Measurements from ENCODE around the gene ADISSP.
"Not testable (repeated sequence)": the region's sequence is repeated elsewhere in the genome, so short reads cannot be mapped to it uniquely, and the experiment has no call there.

ADISSP gene

GRCh38 chr20:3797592-3798372 lies 30.2 kb upstream of the ADISSP start:
- DNase-seq, result peak; percentile 52 to 58

DNA sequence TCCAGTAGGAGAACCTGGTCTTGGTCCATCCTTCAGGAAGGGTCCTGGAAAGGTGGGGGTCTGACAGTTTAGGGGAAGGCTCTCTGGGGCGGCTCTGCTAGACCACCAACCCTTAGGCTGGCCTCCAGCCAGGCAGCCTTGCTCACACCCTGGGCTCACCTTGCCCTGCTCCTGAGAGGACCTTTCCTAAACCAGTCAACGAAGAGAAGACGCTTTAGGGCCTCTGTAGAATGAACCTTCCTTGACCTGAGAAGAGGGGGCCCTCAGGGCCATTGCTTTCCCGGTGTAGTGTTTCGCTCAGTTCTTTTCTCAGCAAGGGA lies 29.6 kb upstream of the ADISSP start:
- no peak for DNase-seq

DNA sequence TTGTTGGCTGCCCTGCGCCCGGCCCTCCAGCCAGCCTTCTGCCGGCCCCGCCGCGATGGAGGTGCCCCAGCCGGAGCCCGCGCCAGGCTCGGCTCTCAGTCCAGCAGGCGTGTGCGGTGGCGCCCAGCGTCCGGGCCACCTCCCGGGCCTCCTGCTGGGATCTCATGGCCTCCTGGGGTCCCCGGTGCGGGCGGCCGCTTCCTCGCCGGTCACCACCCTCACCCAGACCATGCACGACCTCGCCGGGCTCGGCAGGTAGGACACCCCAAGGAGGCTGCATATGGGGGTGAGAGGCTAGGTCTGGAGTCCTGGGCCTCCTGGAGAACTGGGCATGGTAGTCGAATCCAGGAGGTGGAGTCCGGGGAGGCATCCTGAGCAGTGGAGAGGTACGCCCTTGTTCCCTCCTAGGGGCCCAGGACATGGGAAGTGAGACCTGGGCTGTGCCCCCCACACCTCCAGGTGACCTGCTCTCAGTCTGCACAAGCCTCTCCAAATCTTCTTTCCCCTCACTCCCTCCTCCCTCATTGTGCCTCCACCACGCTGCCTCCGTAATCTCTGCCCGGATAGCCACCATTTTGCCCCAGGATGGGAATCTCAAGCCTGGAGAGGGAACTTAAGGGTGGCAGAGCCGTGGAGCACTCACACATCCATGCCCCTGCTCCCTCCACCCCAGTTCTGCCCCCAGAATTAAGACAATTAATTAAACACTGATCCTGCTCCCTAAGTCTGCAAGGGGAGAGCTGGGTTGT lies 29.1 kb upstream of the ADISSP start:
- DNase-seq, result no peak

GRCh38 chr20:3795511-3796468 lies 28.2 kb upstream of the ADISSP start, which contains the start of gene CDC25B:
Gene CDC25B (plus strand): TSS chr20:3796310. CDS start chr20:3796532, 222 bp downstream.
- DNase-seq, result peak; percentile 91 to 94

GRCh38 chr20:3794701-3795420 lies 27.3 kb upstream of the ADISSP start:
- DNase-seq, result no peak

- DNase-seq, result not testable (repeated sequence)
Observed at GRCh38 chr20:3794168-3794567, 26.6 kb upstream of the ADISSP start.

DNA sequence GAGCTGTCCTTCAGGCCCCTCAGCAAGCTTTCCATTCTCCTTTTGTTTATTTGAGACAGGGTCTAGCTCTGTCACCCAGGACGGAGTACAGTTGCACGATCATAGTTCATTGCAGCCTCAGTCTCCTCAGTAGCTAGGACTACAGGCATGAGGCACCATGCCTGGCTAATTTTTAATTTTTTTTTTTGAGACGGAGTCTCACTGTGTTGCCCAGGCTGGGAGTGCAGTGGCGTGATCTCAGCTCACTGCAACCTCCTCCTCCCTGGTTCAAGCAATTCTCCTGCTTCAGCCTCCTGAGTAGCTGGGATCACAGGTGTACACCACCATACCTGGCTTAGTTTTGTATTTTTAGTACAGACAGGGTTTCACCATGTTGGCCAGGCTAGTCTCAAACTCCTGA lies 21.6 kb upstream of the ADISSP start:
- DNase-seq, result not testable (repeated sequence)

DNA sequence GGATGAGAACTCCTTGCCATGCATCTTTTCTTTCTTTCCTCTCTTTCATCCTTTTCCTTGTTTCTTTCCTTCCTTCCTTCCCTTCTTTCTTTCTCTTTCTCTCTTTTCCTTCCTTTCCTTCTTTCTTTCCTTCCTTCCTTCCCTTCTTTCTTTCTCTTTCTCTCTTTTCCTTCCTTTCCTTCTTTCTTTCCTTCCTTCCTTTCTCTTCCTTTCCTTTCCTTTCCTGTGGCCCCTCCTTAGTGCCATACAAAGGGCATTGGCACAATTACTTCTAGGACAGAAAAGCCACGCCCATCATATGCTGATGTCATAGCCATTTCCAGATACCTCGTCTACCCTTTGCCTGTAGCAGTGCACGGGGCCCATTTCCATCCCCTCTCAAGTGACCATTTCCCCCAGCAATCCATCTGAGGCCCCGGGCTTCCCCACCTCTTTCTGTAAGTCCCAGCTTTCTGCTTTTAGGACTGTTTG lies 21.2 kb upstream of the ADISSP start:
- DNase-seq, result no peak

- no peak for DNase-seq
Observed at GRCh38 chr20:3787324-3788014, 19.9 kb upstream of the ADISSP start.

GRCh38 chr20:3786665-3787323 lies 19.2 kb upstream of the ADISSP start, which contains the start of gene CENPB:
Gene CENPB (minus strand): TSS chr20:3786740. CDS start chr20:3786483, 257 bp downstream.
- peak; percentile 93 to 94 for DNase-seq

- DNase-seq, result peak in 1 of 2 donors; percentile 54
Observed at GRCh38 chr20:3786126-3786484, 18.6 kb upstream of the ADISSP start.

- no peak for DNase-seq
Observed at GRCh38 chr20:3785240-3786125, 17.9 kb upstream of the ADISSP start.

GRCh38 chr20:3784863-3785239 lies 17.3 kb upstream of the ADISSP start:
- DNase-seq, result no peak

GRCh38 chr20:3784216-3784853 lies 16.8 kb upstream of the ADISSP start:
- DNase-seq, result no peak

DNA sequence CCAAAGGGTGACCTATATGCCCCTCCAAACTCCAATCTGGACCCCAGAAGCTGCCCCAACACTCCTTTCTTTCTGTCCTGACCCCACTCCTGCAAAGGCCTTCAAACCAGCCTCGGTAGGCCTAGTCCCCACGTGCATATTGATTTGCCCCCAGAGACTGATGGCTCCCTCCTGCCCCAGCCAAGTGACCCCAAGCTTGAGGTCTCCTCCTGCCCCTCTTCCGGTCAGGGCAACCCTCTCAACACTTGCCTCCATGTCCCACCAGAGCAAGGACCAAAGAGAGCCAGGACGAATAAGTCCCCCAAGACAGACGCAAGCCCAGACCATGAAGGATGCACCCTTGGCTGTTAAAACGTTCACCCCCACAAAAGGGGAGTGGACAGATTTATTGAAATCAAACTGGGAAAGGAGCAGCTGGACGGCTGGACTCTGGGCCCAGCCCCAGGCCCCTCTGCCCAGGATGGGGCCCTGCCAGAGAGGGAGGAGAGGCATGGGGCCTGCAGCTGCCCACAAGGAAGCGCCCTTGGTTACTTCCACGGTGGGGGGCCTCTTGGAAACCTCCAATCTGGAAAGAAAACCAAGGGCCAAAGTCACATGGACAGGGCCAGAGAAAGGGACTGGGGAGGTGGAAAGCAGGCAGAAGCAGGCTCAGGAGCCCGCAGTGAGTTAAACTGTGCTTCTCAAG lies 16.1 kb upstream of the ADISSP start:
- no peak for DNase-seq

GRCh38 chr20:3783068-3783489 lies 15.5 kb upstream of the ADISSP start:
- no peak for DNase-seq

DNA sequence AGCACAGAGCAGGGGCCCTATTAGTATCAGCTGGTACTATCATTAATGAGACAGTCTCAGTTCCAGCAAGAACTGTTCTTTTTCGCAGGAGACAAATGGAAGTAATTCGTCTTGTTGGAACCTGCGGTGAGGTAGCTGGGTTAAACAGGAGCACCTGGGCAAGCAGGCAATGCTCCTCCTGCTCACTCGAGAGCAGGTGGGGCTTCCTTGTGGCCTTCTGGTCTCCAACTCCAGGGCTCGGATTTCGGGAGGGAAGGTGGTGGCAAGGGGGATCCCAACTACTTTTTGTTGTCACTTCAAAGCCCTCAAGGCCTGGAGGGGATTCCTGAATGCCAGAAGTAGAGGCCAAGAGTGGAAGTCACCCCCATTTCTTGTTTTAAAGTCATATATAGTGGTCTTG lies 15.0 kb upstream of the ADISSP start:
- DNase-seq, result no peak

- DNase-seq, result peak; percentile 48 to 57
Observed at GRCh38 chr20:3781153-3781910, 13.8 kb upstream of the ADISSP start, which contains the start of gene SPEF1. Gene SPEF1 (minus strand): TSS chr20:3781448. CDS start chr20:3781287, 161 bp downstream.

Data from stimulated activated CD4-positive, alpha-beta T cell treated with anti-CD3 and anti-CD28 coated beads, Interleukin-2, amount 100 ng/mL, for 24 hours (primary cell).